HFFc6 (cell line): ENCODE measurements around the gene APC2. TPM values are rescaled to one million over a fixed set of nuclear protein-coding genes. Genes with fewer than 3 reads are reported as not detected.

Experiments
- DNase-seq: peaks from one replicate; pipeline ENCODE4 v3.0.0-alpha.2; 2018
- H3K27ac Mint-ChIP-seq: 2 replicates; pipeline ENCODE4 v1.8.0; 2020; ENCODE audit warnings: mild to moderate bottlenecking, mixed read lengths
- H3K27me3 Mint-ChIP-seq: 2 replicates; pipeline ENCODE4 v1.8.0; 2021; ENCODE audit warnings: mild to moderate bottlenecking, moderate library complexity, mixed read lengths; ENCODE audit not compliant: insufficient read depth
- H3K36me3 Mint-ChIP-seq: 2 replicates; pipeline ENCODE4 v1.8.0; 2021; ENCODE audit warnings: low read depth, mixed read lengths
- H3K4me1 Mint-ChIP-seq: 2 replicates; pipeline ENCODE4 v1.8.0; 2020; ENCODE audit warnings: low read depth, mixed read lengths
- H3K4me3 Mint-ChIP-seq: 2 replicates; pipeline ENCODE4 v1.8.0; 2020; ENCODE audit warnings: mild to moderate bottlenecking, moderate library complexity, mixed read lengths
- H3K9me3 Mint-ChIP-seq: 2 replicates; pipeline ENCODE4 v1.8.0; 2020; ENCODE audit warnings: mild to moderate bottlenecking, mixed read lengths
- total RNA-seq, 6 experiments: library from RNA; stranded (reverse); fragmentation: NEBNext Ultra II Directional; extraction: Animal tissue kit (Norgen Biotek cat#: 25700); gene quantifications; 2 replicates in 1 of 6; 3 replicates in 5 of 6; pipeline ENCODE4 v1.2.3, GENCODE V29; 2021
- TF ChIP-seq, protein P1 (sequence below): fragments of 200-600 bp; sonication (generic); IDR thresholded peaks from 2 replicates; pipeline ENCODE4 v1.5.0; 2021; ENCODE audit warnings: antibody characterized with exemption, mild to moderate bottlenecking

Gene APC2
- total RNA-seq, 6 experiments from 2014 or later: 0.18 to 0.47 (median 0.32) TPM

DNA sequence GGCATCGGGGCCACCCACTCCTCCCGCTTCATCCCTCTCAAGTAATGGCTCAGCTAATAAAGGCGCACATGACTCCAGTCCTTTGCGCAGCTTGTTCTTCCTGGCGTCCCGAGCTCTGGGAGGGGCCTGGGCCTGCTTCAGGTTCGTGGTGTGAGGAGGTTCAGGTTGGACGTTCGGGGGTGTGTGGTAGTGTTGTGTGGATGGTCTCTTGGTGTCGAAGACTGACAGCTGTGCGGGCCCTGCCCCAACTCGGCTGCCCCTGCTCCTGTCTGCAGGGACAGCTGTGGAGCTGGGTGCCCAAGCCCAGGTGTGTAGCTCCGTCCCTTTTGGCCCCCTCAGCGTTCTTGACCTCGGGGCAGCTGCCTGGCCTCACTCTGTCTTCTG lies 9.5 kb upstream of the APC2 start:
- TF ChIP-seq, protein P1, sequence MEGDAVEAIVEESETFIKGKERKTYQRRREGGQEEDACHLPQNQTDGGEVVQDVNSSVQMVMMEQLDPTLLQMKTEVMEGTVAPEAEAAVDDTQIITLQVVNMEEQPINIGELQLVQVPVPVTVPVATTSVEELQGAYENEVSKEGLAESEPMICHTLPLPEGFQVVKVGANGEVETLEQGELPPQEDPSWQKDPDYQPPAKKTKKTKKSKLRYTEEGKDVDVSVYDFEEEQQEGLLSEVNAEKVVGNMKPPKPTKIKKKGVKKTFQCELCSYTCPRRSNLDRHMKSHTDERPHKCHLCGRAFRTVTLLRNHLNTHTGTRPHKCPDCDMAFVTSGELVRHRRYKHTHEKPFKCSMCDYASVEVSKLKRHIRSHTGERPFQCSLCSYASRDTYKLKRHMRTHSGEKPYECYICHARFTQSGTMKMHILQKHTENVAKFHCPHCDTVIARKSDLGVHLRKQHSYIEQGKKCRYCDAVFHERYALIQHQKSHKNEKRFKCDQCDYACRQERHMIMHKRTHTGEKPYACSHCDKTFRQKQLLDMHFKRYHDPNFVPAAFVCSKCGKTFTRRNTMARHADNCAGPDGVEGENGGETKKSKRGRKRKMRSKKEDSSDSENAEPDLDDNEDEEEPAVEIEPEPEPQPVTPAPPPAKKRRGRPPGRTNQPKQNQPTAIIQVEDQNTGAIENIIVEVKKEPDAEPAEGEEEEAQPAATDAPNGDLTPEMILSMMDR: no peak
- no peak for DNase-seq
- H3K27ac Mint-ChIP-seq: peak overlapping the region; percentile 40; the same call in 1 of the 2 replicates
- peaks cover 30% of the 10 kb centered on the region for H3K36me3 Mint-ChIP-seq
- H3K4me3 Mint-ChIP-seq: peak overlapping the region; percentile 96
- H3K4me1 Mint-ChIP-seq: peaks cover 23% of the 10 kb centered on the region
- no peaks in the 10 kb centered on the region for H3K9me3 Mint-ChIP-seq
- peaks cover 21% of the 10 kb centered on the region for H3K27me3 Mint-ChIP-seq

DNA sequence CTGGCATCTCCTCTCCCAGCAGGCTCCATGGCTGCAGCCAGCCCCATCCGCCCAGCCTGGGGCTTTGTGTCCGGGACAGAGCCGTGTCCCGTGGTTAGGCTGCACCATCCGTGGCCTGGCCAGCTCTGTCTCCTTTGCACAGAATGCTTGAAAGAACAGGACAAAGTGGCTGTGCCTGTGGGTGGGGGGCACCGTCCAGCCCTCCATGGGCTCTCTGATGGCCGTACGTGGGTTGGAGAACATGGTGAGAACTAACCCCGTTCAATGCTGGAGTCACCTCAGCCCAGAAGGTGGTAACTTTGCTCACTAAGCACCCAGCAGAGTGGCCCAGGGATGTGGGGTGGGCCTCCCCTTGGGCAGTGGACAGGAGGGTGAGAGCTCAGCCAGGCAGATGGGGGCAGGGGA lies 8.9 kb upstream of the APC2 start:
- Mint-ChIP-seq H3K27me3 (peaks cover 21% of the 10 kb centered on the region), H3K9me3 (no peaks in the 10 kb centered on the region), H3K4me1 (peaks cover 23% of the 10 kb centered on the region), H3K27ac (peak overlapping the region; percentile 13; the same call in 1 of the 2 replicates), H3K36me3 (peaks cover 30% of the 10 kb centered on the region), H3K4me3 (peak overlapping the region; percentile 96; the same call in 1 of the 2 replicates)
- DNase-seq: no peak
- TF ChIP-seq, protein P1: no peak

DNA sequence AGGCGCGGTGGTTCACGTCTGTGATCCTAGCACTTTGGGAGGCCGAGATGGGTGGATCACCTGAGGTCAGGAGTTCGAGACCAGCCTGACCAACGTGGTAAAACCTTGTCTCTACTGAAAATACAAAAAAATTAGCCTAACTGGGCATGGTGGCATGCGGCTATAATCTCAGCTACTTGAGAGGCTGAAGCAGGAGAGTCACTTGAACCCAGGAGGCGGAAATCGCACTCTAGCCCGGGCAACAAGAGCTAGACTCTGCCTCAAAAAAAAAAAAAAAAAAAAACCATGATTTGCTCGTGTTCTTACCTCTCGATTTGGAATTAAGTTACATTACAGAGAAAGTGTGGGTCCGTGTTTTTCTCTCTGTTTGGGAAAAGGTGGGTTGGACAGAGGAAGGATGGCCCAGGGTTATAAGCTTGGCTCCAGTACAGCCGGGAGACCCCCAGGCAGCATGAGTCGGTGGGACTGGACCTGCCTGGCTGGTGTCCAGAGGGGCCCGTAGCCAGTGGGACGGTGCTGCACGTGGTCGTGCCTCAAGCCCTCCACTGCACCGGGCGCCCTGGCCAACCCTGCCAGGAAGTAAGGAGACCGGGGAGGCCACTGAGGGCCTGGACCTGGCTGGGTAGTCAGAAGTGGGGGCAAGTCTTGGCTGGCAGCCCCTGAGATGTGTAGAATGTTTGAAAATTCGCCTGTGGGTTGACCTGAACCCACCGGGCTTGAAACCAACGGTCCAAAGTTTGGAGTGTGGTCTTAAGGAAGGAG lies 8.1 kb upstream of the APC2 start:
- no peak for DNase-seq
- TF ChIP-seq, protein P1: no peak
- peaks cover 24% of the 10 kb centered on the region for H3K27me3 Mint-ChIP-seq
- H3K36me3 Mint-ChIP-seq: peaks cover 30% of the 10 kb centered on the region
- peaks cover 23% of the 10 kb centered on the region for H3K4me1 Mint-ChIP-seq
- peak overlapping the region; percentile 18; the same call in 1 of the 2 replicates for H3K27ac Mint-ChIP-seq
- H3K4me3 Mint-ChIP-seq: peak overlapping the region; percentile 30; the same call in 1 of the 2 replicates
- no peaks in the 10 kb centered on the region for H3K9me3 Mint-ChIP-seq

DNA sequence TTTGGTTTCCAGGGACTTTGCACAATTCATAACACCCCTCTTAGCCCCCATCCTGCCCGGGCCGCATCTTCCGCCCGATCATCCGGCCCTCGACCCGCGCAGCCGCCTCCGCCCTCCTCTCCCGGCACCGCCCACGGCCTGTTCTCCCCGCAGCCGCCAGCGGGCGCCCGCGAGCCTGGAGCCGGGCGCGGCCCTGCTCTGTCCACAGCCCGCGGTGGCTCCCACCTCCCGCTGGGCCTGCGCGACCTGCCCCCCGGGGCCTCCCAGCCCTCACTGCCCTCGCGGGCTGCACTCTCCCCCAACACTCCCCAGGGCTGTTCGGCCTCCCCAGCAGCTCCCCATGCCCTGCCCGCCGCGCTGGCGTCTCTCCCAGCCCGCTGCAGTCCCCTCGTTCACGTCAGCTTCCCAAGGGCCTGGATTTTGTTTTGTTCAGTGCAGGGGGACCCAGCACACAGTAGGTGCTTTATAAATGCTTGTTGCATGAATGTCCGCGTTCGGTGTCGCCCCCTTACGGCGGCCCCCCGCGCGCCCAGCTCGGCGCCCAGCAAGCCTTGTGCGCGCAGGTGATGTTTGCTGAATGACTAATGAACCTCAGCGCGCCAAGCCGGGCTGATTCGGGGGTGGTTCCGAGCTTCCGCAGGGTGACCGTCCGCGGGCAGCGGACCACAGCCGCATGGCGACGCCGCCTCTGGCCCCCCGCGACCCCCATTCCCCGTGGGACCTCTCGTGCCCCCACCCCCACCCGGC lies 4.6 kb upstream of the APC2 start:
- Mint-ChIP-seq H3K36me3 (peaks cover 13% of the 10 kb centered on the region; the same call in 1 of the 2 replicates), H3K4me1 (peaks cover 12% of the 10 kb centered on the region; the same call in 1 of the 2 replicates), H3K27me3 (peaks cover 19% of the 10 kb centered on the region), H3K4me3 (peak overlapping the region; percentile 41), H3K27ac (no peak overlapping the region), H3K9me3 (no peaks in the 10 kb centered on the region; the same call in 1 of the 2 replicates)
- TF ChIP-seq, protein P1: peak; percentile 94
- peak; percentile 39 for DNase-seq

DNA sequence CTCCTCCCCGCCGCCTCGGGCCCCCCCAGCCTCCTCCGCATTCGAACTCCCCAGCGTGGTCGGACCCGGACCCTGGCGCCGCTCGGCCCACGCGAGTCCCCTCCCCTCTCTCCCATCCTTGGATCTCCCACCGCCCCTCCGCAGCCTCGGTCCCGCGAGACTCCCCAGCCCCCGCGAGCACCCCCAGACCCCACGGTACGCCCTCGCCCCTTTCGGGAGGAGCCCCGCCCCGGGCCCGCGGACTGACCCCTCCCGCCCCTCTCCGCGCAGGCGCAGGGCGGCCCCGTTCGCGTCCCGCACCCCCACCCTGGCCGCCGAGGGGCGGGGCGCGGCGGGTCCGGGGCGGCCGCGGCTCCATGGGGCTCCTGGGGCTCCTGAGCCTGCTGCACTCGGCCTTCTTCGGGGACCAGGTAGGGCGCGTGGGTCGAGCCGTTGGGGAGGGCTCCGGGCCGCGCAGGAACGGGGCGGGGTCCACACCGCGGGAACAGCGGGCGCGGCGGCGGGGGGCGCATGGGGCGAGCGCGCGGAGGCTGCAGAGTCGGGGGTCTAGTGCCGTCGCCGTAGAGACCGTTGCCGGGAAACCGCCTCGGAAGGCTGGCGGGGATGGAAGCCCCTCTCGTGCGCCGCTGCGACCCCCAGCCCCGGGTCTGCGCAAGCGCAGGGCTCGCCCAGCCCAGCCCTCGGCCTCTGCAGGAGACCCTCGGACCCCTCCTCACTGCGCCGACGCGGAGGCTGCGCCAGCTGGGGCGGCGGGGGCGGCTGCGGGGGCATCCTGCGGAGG lies 3.8 kb upstream of the APC2 start:
- no peak overlapping the region for H3K27ac Mint-ChIP-seq
- TF ChIP-seq, protein P1: no peak
- no peak overlapping the region; the same call in 1 of the 2 replicates for H3K4me3 Mint-ChIP-seq
- DNase-seq: no peak
- peaks cover 13% of the 10 kb centered on the region; the same call in 1 of the 2 replicates for H3K36me3 Mint-ChIP-seq
- H3K27me3 Mint-ChIP-seq: peaks cover 25% of the 10 kb centered on the region
- peaks cover 12% of the 10 kb centered on the region; the same call in 1 of the 2 replicates for H3K4me1 Mint-ChIP-seq
- H3K9me3 Mint-ChIP-seq: no peaks in the 10 kb centered on the region; the same call in 1 of the 2 replicates
